Ascending aorta (tissue), 2 donors: ENCODE data around the gene PCSK9. TPM values are rescaled to one million over a fixed set of nuclear protein-coding genes. Genes with fewer than 3 reads are reported as not detected.

Source experiments
- DNase-seq, 2 donors: peaks; one replicate each; pipeline ENCODE4 v3.0.0-alpha.2; 2019; ENCODE audit warnings: low spot score in 2 of 2
- H3K27ac ChIP-seq, 2 donors: fragments of 200-600 bp; sonication (generic); one replicate each; pipeline ENCODE4 v1.5.1; 2016 to 2017; ENCODE audit warnings: mild to moderate bottlenecking in 1 of 2
- H3K27me3 ChIP-seq: fragments of 200-600 bp; sonication (generic); one replicate; pipeline ENCODE4 v1.5.1; 2017
- H3K36me3 ChIP-seq, 2 donors: fragments of 200-600 bp; sonication (generic); one replicate each; pipeline ENCODE4 v1.5.1; 2016
- H3K4me1 ChIP-seq, 2 donors: fragments of 200-600 bp; sonication (generic); one replicate each; pipeline ENCODE4 v1.5.1; 2016 to 2017; ENCODE audit warnings: mild to moderate bottlenecking in 1 of 2
- H3K4me3 ChIP-seq, 2 donors: fragments of 200-600 bp; sonication (generic); one replicate each; pipeline ENCODE4 v1.5.1; 2016 to 2017; ENCODE audit warnings: mild to moderate bottlenecking in 1 of 2
- H3K9me3 ChIP-seq, 2 donors: fragments of 200-600 bp; sonication (generic); one replicate each; pipeline ENCODE4 v1.5.1; 2016
- CTCF ChIP-seq, 3 experiments: fragments of 200-600 bp in 2 of 3; fragments of 450-650 bp in 1 of 3; sonication (generic) in 2 of 3; IDR thresholded peaks; one replicate each; pipeline ENCODE4 v1.5.1; 2016 to 2019; ENCODE audit warnings: antibody characterized with exemption in 3 of 3, mild to moderate bottlenecking in 1 of 3, moderate library complexity in 1 of 3
- intact Hi-C: fragments of 100-400 bp; cut with DNase I; formaldehyde crosslinking; loops from one replicate; pipeline ENCODE4 v1.15.1; 2023
- total RNA-seq: library from RNA; depleted of rRNA; stranded (reverse); fragments of >200 nt; gene quantifications from one replicate; pipeline ENCODE4 v1.1.0, GENCODE V29; 2016

The PCSK9 gene
- total RNA-seq, 1 donor from 2014 or later: not detected

GRCh38 chr1:55002686-55003085 is 36.7 kb upstream of the PCSK9 start:
- Histone ChIP-seq H3K4me3 (no peak overlapping the region), H3K4me1 (no peaks in the 10 kb centered on the region), H3K27me3 (no peaks in the 10 kb centered on the region), H3K27ac (no peak overlapping the region), H3K9me3 (no peaks in the 10 kb centered on the region), H3K36me3 (no peaks in the 10 kb centered on the region)
- intact Hi-C loops: no loop called here
- TF ChIP-seq CTCF (IDR thresholded peaks at IDR 0.05): no peak
- DNase-seq: no peak

- Histone ChIP-seq H3K9me3 (no peaks in the 10 kb centered on the region), H3K4me1 (no peaks in the 10 kb centered on the region), H3K36me3 (no peaks in the 10 kb centered on the region), H3K27ac (no peak overlapping the region), H3K4me3 (no peak overlapping the region), H3K27me3 (no peaks in the 10 kb centered on the region)
- no peak for DNase-seq
- TF ChIP-seq CTCF (IDR thresholded peaks at IDR 0.05): no peak
- intact Hi-C loops: no loop called here
Measured at GRCh38 chr1:55005351-55006140, 33.8 kb upstream of the PCSK9 start.

GRCh38 chr1:55006931-55007330 is 32.4 kb upstream of the PCSK9 start:
- Histone ChIP-seq H3K4me3 (no peak overlapping the region), H3K9me3 (no peaks in the 10 kb centered on the region), H3K4me1 (no peaks in the 10 kb centered on the region), H3K27me3 (no peaks in the 10 kb centered on the region), H3K27ac (no peak overlapping the region), H3K36me3 (no peaks in the 10 kb centered on the region)
- TF ChIP-seq CTCF (IDR thresholded peaks at IDR 0.05): no peak
- intact Hi-C loops: no loop called here
- no peak for DNase-seq

- DNase-seq: no peak
- H3K4me1 ChIP-seq: no peaks in the 10 kb centered on the region
Measured at GRCh38 chr1:55007625-55008024, 31.7 kb upstream of the PCSK9 start.

GRCh38 chr1:55010194-55010886 is 29.0 kb upstream of the PCSK9 start:
- intact Hi-C loops: no loop called here
- Histone ChIP-seq H3K4me1 (no peaks in the 10 kb centered on the region), H3K36me3 (no peaks in the 10 kb centered on the region), H3K9me3 (no peaks in the 10 kb centered on the region), H3K27me3 (no peaks in the 10 kb centered on the region), H3K4me3 (no peak overlapping the region), H3K27ac (no peak overlapping the region)
- no peak for DNase-seq
- TF ChIP-seq CTCF (IDR thresholded peaks at IDR 0.05): no peak

More at GRCh38 chr1:55007625-55008024, 31.7 kb upstream of the PCSK9 start:
- no peak for TF ChIP-seq CTCF (IDR thresholded peaks at IDR 0.05)
- Histone ChIP-seq H3K9me3 (no peaks in the 10 kb centered on the region), H3K36me3 (no peaks in the 10 kb centered on the region), H3K27me3 (no peaks in the 10 kb centered on the region), H3K27ac (no peak overlapping the region), H3K4me3 (no peak overlapping the region)
- intact Hi-C loops: no loop called here
